ENCODE measurements around the gene PFDN5.
"Not testable (repeated sequence)": the region's sequence is repeated elsewhere in the genome, so short reads cannot be mapped to it uniquely, and the experiment has no call there.

Gene PFDN5

DNA sequence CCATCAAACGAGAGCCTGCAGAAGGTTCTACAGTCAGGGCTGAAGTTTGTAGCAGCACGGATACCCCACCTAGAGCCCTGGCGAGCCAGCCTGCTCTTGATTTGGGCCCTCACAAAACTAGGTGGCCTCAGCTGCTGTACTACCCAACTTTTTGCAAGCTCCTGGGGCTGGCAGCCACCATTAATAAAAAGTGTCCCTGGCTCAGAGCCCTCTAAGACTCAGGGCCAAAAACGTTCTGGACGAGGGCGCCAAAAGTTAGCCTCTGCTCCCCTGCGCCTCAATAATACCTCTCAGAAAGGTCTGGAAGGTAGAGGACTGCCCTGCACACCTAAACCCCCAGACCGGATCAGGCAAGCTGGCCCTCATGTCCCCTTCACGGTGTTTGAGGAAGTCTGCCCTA, 8.9 kb upstream of the PFDN5 start:
- DNase-seq: no peak

GRCh38 chr12:53287741-53288216, 7.6 kb upstream of the PFDN5 start:
- DNase-seq: peak in 29 of 58 donors; percentile 5 to 80 (median 23)

GRCh38 chr12:53288322-53288721, 7.0 kb upstream of the PFDN5 start:
- no peak for DNase-seq

GRCh38 chr12:53289891-53290290, 5.5 kb upstream of the PFDN5 start:
- DNase-seq: no peak

DNA sequence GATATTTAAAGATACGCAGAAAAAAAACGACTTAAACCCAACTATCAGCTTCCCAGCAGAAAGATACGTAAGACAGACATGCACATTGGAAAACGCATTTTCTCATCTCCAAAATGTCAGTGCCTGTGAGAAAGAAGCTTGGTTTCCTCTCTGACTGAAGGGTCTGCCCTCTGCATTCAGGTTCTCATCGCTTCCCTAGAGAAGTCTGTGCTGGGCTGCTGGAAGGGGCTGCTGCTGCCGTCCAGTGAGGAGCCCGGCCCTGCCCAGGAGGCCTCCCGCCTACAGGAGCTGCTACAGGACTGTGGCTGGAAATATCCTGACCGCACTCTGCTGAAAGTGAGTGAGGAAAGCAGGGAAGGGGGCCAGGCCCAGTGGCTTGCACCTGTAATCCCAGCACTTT, 4.7 kb upstream of the PFDN5 start:
- DNase-seq: no peak

- no peak for DNase-seq
These were observed 2.9 kb upstream of the PFDN5 start for GRCh38 chr12:53292426-53292825.

- DNase-seq: no peak
These were observed 513 bp downstream of the PFDN5 start for GRCh38 chr12:53295891-53296219.

DNA sequence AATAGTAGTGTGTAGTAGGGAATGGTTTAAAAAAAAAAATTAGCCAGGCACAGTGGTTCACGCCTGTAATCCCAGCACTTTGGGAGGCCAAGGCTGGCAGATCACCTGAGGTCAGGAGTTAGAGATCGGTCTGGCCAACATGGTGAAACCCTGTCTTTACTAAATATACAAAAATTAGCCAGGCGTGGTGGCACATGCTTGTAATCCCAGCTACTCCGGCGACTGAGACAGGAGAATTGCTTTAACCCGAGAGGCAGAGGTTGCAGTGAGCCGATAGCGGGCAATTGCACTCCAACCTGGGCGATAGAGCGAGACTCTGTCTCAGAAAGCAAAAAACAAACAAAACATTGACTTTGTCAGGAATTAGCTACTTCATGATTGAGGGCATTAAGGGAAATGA, 1.8 kb downstream of the PFDN5 start:
- DNase-seq: not testable (repeated sequence)

- no peak for DNase-seq
These were observed 2.8 kb downstream of the PFDN5 start for GRCh38 chr12:53298164-53298563.

- no peak for DNase-seq
These were observed 3.7 kb downstream of the PFDN5 start for GRCh38 chr12:53299101-53299453.

GRCh38 chr12:53299454-53300180, 4.3 kb downstream of the PFDN5 start, which contains the start of gene MYG1:
Gene MYG1 (plus strand): TSS chr12:53299695. CDS start chr12:53299738, 43 bp downstream.
- peak; percentile 44 to 96 (median 86) for DNase-seq

GRCh38 chr12:53300187-53300586, 4.8 kb downstream of the PFDN5 start:
- DNase-seq: peak in 3 of 58 donors; percentile 27 to 44 (median 33)

DNA sequence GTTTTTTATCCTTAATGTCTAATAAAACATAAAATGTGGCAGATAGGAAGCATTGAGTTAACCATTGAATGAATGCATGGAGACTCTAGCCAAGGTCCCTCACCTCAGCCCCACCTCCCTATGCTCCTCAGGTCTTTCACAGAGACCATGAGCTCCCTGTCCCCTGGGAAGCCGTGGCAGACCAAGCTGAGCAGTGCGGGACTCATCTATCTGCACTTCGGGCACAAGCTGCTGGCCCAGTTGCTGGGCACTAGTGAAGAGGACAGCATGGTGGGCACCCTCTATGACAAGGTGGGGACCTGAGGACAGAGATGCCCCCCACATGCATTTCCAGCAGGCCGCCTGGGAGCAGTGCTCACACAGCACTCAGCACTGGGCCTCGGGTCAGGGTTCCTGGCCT, 7.6 kb downstream of the PFDN5 start:
- DNase-seq: no peak

- no peak for DNase-seq
These were observed 11.5 kb downstream of the PFDN5 start for GRCh38 chr12:53306826-53307225.

GRCh38 chr12:53308276-53308675, 12.9 kb downstream of the PFDN5 start:
- no peak for DNase-seq

DNA sequence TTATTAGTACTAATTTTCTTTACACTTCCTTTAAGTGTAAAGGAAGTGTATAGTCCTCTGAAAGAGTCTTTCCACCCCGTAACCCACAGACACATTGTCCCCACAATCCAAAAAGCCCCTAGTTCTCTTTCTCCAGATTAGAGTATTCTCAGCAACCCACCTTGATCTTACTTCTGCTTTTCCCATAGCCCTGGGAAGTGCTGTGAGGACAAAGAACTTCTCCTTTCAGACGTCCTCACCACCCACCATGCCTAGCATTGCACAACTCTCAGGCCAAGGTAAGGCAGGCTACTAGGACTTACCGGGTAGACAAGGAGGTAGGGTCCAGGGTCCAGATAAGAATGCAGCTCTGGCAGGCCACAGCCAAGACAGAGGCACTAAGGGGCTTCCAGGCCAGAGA, 18.7 kb downstream of the PFDN5 start:
- DNase-seq: no peak

DNA sequence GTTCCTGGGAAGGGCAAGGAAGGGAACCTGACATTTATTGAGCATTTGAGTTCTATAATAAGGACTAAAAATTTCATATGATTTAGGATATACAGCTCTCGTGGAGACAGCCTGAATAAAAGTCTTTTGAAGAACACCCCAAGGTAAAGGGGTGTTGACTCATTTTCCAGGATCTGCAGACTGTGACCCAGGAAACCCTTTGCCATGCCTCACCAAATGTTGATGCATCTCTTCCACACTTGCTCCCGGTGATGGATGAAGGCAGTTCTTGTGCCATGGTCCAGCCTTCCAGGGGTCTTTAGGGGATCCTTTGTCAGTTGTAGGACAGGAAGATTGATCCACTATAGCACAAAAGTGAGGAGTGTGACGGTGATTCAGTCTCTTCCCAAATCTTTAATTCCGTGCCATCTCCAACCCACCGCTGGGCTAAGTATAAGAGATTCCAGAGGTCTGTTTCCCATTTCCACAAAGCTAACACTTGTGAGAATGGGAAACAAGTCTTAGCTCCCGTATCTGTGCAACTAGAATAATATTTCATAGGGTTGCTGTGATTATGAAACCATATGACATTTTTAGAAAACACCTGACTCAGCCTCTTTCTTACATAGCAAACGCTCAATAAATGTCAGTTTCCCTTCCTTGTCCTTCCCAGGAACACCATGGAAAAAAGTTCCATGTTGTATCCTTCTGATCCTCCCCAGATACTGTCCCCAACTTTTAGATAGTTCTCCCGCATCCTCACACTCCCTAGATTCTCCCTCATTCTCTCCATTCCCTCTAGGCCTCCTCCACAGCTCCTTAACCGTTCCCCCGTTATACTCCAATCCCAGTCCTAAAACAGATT, 25.2 kb downstream of the PFDN5 start:
- no peak for DNase-seq

GRCh38 chr12:53324113-53324778, 28.9 kb downstream of the PFDN5 start:
- DNase-seq: peak in 6 of 58 donors; percentile 42 to 61 (median 54)

DNA sequence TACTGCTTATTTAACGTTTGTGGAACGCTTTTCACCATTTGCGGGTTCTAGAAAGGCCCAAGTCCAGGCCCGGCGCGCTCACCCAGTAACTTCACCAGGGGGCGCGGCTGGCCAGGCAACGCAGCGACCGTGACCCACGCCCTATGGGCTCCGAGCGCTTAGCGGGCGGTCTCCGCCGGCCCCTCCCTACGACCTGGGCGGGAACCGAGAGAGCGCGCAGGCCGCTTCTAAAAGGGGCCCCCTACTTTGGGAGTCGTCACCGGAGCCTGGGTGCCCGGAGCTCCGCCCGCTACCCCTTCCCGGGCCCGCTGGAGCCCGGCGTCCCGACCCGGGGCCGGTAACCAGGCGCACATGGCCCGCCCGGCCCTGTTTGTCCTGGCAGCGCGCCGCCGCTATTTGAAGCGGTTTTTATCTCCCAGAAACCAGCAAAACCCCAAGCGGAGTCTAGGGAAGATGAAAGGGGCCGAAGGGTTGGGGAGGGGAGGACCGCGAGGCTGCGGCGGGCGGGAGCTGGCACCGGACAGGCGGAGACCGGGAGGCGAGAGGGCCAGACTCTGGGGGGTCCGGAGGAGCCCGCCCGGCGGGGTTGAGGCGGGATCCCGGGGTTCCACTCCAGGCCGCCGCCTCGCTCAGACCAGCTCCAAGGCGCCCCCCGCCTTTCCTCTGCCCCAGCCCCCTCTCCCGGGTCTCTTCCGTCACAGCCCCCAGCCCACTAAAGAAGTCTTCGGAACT, 29.6 kb downstream of the PFDN5 start:
- peak in 56 of 58 donors; percentile 26 to 92 (median 84) for DNase-seq

- peak in 56 of 58 donors; percentile 5 to 93 (median 74) for DNase-seq
These were observed 30.2 kb downstream of the PFDN5 start for GRCh38 chr12:53325511-53326061.
